ENCODE data around the gene CNNM1. TPM values are rescaled to one million over a fixed set of nuclear protein-coding genes. Genes with fewer than 3 reads are reported as not detected.

The CNNM1 gene
- total RNA-seq, 1 experiment from 2014 or later: not detected

DNA sequence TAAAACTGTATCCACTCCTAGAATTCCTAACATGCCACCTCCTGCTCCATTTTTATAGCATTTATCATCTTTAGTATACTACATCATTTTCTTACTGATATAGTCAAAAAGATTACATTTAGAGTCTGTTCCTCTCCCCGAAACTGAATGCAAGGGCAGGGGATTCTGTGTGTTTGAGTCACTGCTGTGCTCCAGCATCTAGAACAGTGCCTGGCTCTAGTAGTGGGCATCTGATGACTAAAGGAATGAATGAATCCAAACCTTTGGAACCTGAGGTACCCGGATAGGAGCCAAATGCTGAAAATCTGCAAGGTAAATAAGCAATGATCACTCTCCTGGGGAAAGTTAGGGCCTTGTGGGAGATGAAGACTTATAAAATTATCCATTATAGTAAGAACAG, 82.4 kb downstream of the CNNM1 start:
- Histone ChIP-seq H3K4me3 (no peak overlapping the region), H3K36me3 (ENCODE audit: low read depth) (no peaks in the 10 kb centered on the region), H3K9me2 (ENCODE audit: insufficient read depth) (no peaks in the 10 kb centered on the region), H3F3A (ENCODE audit: insufficient read depth, low read depth) (no peaks in the 10 kb centered on the region), H3K79me2 (ENCODE audit: low read depth) (no peaks in the 10 kb centered on the region), H4K20me1 (ENCODE audit: insufficient read depth) (no peaks in the 10 kb centered on the region; the same call in 1 of the 2 replicates), H3K9me3 (ENCODE audit: insufficient read depth, low read depth) (no peaks in the 10 kb centered on the region), H3K4me1 (replicated peaks; ENCODE audit: insufficient read depth) (no peaks in the 10 kb centered on the region), H2AFZ (no peak overlapping the region), H3K4me2 (no peak overlapping the region), H3K27me3 (ENCODE audit: insufficient read depth, low read depth) (no peaks in the 10 kb centered on the region), H3K27ac (no peak overlapping the region)
- DNase-seq: no peak
- TF ChIP-seq, protein P1, sequence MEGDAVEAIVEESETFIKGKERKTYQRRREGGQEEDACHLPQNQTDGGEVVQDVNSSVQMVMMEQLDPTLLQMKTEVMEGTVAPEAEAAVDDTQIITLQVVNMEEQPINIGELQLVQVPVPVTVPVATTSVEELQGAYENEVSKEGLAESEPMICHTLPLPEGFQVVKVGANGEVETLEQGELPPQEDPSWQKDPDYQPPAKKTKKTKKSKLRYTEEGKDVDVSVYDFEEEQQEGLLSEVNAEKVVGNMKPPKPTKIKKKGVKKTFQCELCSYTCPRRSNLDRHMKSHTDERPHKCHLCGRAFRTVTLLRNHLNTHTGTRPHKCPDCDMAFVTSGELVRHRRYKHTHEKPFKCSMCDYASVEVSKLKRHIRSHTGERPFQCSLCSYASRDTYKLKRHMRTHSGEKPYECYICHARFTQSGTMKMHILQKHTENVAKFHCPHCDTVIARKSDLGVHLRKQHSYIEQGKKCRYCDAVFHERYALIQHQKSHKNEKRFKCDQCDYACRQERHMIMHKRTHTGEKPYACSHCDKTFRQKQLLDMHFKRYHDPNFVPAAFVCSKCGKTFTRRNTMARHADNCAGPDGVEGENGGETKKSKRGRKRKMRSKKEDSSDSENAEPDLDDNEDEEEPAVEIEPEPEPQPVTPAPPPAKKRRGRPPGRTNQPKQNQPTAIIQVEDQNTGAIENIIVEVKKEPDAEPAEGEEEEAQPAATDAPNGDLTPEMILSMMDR (conservative IDR thresholded peaks at IDR 0.05): no peak
- no peak for TF ChIP-seq EZH2 (IDR thresholded peaks at IDR 0.05; ENCODE audit: low read depth)
- intact Hi-C loops (cut with micrococcal nuclease; ENCODE audit: unreplicated experiment): no loop called here
- POLR2A ChIA-PET (ENCODE audit: unreplicated experiment): interaction anchor here (0.7 kb wide), 1 partner anchor 382 kb away, joined by 3 read pairs; no protein-coding TSS in a partner anchor
- CTCF ChIA-PET: no interaction called here
- BruUV-seq (replicated peaks): no TSS peak

DNA sequence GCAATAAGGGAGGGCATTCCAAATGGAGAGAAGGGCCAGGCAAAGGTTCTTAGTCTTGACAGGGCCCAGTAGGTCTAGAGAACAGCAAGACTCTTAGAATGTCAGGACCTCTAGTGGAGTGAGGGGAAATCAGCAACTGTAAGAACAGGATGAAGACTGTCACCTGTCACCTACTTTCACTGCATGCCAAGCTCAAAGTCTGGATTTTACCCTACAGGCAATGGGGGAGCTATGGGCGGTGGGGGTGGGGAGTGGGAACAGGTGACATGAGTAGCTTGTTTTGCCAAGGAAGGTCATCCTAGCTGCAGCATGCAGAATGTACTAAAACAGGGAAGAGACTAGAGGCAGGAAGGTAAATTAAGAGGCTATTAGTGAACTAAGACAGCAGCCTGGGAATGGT, 82.9 kb downstream of the CNNM1 start:
- no TSS peak for BruUV-seq (replicated peaks)
- ChIA-PET CTCF (no interaction called here), POLR2A (ENCODE audit: unreplicated experiment) (interaction anchor here (0.7 kb wide), 1 partner anchor 382 kb away, joined by 3 read pairs; no protein-coding TSS in a partner anchor)
- no peak for DNase-seq
- Histone ChIP-seq H2AFZ (no peak overlapping the region), H3K4me1 (replicated peaks; ENCODE audit: insufficient read depth) (no peaks in the 10 kb centered on the region), H3K36me3 (ENCODE audit: low read depth) (no peaks in the 10 kb centered on the region), H3K4me2 (no peak overlapping the region), H3K4me3 (no peak overlapping the region), H4K20me1 (ENCODE audit: insufficient read depth) (no peaks in the 10 kb centered on the region; the same call in 1 of the 2 replicates), H3K79me2 (ENCODE audit: low read depth) (no peaks in the 10 kb centered on the region), H3K27ac (no peak overlapping the region), H3K9me2 (ENCODE audit: insufficient read depth) (no peaks in the 10 kb centered on the region), H3K27me3 (ENCODE audit: insufficient read depth, low read depth) (no peaks in the 10 kb centered on the region), H3F3A (ENCODE audit: insufficient read depth, low read depth) (no peaks in the 10 kb centered on the region), H3K9me3 (ENCODE audit: insufficient read depth, low read depth) (no peaks in the 10 kb centered on the region)
- TF ChIP-seq, protein P1 (conservative IDR thresholded peaks at IDR 0.05): no peak
- no peak for TF ChIP-seq EZH2 (IDR thresholded peaks at IDR 0.05; ENCODE audit: low read depth)
- intact Hi-C loops (cut with micrococcal nuclease; ENCODE audit: unreplicated experiment): no loop called here

DNA sequence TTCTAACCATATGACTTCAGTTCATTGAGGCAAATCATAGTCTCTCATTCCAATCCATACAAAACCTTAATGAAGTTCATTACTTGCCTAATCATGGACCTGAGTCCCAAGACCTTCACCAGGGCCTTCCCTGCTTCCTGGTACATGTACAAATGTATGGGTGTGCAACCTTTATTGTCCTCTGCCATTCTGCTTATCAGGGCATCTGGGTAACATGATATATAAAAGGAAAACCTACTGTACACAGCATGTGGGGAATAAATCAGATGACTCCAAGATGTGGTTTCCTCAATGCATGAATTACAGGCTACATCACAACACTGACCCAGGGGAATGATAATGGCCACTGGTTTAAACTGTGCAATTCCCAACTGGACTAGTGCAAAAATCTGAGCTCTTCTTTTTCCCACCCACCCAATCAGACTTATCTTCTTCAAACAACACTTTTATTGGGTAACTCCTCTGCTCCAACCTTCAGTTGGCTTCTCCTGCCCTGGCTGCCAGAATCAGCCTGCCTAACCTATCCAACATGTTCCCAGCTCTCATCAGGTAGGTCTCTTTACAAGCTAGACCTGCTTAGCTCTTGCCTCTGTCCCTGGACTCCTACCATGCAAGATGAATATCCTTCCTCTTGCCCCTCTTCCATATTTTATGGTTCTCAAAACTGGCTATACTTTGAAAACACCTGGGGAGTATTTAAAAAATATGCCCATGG, 89.9 kb downstream of the CNNM1 start:
- Histone ChIP-seq H3K4me2 (no peak overlapping the region), H3K79me2 (ENCODE audit: low read depth) (no peaks in the 10 kb centered on the region), H3K9me2 (ENCODE audit: insufficient read depth) (no peaks in the 10 kb centered on the region), H4K20me1 (ENCODE audit: insufficient read depth) (no peaks in the 10 kb centered on the region), H3K36me3 (ENCODE audit: low read depth) (peaks cover 4% of the 10 kb centered on the region; the same call in 1 of the 2 replicates), H2AFZ (no peak overlapping the region), H3F3A (ENCODE audit: insufficient read depth, low read depth) (no peaks in the 10 kb centered on the region), H3K27me3 (ENCODE audit: insufficient read depth, low read depth) (no peaks in the 10 kb centered on the region), H3K9me3 (ENCODE audit: insufficient read depth, low read depth) (no peaks in the 10 kb centered on the region), H3K4me1 (replicated peaks; ENCODE audit: insufficient read depth) (no peaks in the 10 kb centered on the region), H3K27ac (no peak overlapping the region), H3K4me3 (no peak overlapping the region)
- no TSS peak for BruUV-seq (replicated peaks)
- TF ChIP-seq, protein P1 (conservative IDR thresholded peaks at IDR 0.05): no peak
- TF ChIP-seq EZH2 (IDR thresholded peaks at IDR 0.05; ENCODE audit: low read depth): no peak
- DNase-seq: no peak
- intact Hi-C loops (cut with micrococcal nuclease; ENCODE audit: unreplicated experiment): no loop called here
- CTCF ChIA-PET: no interaction called here
- POLR2A ChIA-PET (ENCODE audit: unreplicated experiment): no interaction called here
